Ishikawa (cell line): Measurements from ENCODE around the gene WDR90.
A peak's percentile ranks its signal among the peaks of the same experiment; 100 is the strongest.

Experiments
- CEBPB ChIP-seq: IDR thresholded peaks from 2 replicates; pipeline ENCODE4 v1.6.1; 2012
- CREB1 ChIP-seq: IDR thresholded peaks from 2 replicates; pipeline ENCODE4 v1.6.1; 2012; ENCODE audit warnings: low read depth
- EGR1 ChIP-seq: IDR thresholded peaks from 2 replicates; pipeline ENCODE4 v1.6.1; 2012
- EP300 ChIP-seq: IDR thresholded peaks from 2 replicates; pipeline ENCODE4 v1.6.1; 2012; ENCODE audit warnings: borderline replicate concordance
- FOXM1 ChIP-seq: IDR thresholded peaks from 2 replicates; pipeline ENCODE4 v1.6.1; 2012; ENCODE audit warnings: low read depth, borderline replicate concordance
- NFIC ChIP-seq: IDR thresholded peaks from 2 replicates; pipeline ENCODE4 v1.6.1; 2012
- RAD21 ChIP-seq: IDR thresholded peaks from 2 replicates; pipeline ENCODE4 v1.6.1; 2012; ENCODE audit warnings: low read depth
- TAF1 ChIP-seq: IDR thresholded peaks from 2 replicates; pipeline ENCODE4 v1.6.1; 2012; ENCODE audit warnings: low read depth, mild to moderate bottlenecking
- TCF12 ChIP-seq: IDR thresholded peaks from 2 replicates; pipeline ENCODE4 v1.6.1; 2012; ENCODE audit warnings: low read depth
- TEAD4 ChIP-seq: IDR thresholded peaks from 2 replicates; pipeline ENCODE4 v1.6.1; 2012
- YY1 ChIP-seq: IDR thresholded peaks from 2 replicates; pipeline ENCODE4 v1.6.1; 2012; ENCODE audit warnings: low read depth
- ZBTB7A ChIP-seq: IDR thresholded peaks from 2 replicates; pipeline ENCODE4 v1.6.1; 2012; ENCODE audit warnings: low read depth
- TF ChIP-seq, protein P1 (sequence below): IDR thresholded peaks from 2 replicates; pipeline ENCODE4 v1.6.1; 2012
- TF ChIP-seq, protein P2 (sequence below): IDR thresholded peaks from 2 replicates; pipeline ENCODE4 v1.6.1; 2012
- TF ChIP-seq, protein P3 (sequence below): IDR thresholded peaks from 2 replicates; pipeline ENCODE4 v1.6.1; 2012; ENCODE audit warnings: low read depth, mild to moderate bottlenecking

The WDR90 gene

DNA sequence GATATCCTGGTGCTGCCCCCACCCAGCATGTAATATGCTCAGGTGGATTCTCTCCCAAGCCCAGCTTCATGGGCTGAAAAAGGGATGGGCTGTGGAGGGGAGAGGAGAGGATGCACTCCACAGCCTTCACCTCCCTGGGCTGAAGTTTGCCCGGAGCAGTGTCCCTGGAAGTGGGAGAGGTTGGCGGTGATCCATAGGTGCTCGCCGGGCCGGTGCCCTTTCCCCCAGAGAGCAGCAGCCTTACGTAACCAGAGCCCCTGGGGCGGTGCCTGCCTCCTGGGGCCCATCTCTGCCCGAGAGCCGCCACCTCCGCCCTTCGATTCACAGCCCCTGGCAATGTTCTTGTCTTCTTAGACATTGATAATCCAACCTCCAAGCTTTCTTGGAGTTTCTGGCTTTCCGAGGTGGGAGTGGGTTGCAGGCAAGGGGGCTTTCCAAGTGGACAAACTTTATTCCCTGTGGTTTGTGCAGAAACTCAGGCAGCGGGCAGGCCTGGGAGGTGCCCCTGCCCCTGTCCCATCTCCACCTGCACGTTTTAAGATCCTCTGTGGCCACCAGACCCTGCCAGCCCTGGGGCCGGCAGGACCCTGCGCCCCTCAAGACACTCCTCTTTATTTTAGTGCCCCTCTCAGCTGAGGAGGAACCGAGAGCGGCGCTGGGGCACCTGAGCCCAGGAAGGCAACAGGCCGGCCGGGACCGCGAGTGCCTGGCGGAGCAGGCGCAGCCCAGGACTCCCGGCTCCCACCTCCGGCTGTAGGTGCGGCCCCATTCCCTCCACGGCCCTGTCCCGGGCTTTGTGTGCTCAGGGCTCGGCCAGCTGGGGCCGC, 3.1 kb upstream of the WDR90 start:
- TF ChIP-seq, protein P1, sequence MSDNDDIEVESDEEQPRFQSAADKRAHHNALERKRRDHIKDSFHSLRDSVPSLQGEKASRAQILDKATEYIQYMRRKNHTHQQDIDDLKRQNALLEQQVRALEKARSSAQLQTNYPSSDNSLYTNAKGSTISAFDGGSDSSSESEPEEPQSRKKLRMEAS: no peak
- TF ChIP-seq EGR1: no peak
- no peak for TF ChIP-seq FOXM1
- no peak for TF ChIP-seq TAF1
- TF ChIP-seq CEBPB: no peak; the same call in 1 of the 2 replicates
- TF ChIP-seq RAD21: no peak
- TF ChIP-seq EP300: no peak
- TF ChIP-seq CREB1: no peak
- TF ChIP-seq, protein P2, sequence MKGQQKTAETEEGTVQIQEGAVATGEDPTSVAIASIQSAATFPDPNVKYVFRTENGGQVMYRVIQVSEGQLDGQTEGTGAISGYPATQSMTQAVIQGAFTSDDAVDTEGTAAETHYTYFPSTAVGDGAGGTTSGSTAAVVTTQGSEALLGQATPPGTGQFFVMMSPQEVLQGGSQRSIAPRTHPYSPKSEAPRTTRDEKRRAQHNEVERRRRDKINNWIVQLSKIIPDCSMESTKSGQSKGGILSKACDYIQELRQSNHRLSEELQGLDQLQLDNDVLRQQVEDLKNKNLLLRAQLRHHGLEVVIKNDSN: no peak
- no peak for TF ChIP-seq TCF12
- no peak for TF ChIP-seq YY1
- no peak for TF ChIP-seq NFIC

DNA sequence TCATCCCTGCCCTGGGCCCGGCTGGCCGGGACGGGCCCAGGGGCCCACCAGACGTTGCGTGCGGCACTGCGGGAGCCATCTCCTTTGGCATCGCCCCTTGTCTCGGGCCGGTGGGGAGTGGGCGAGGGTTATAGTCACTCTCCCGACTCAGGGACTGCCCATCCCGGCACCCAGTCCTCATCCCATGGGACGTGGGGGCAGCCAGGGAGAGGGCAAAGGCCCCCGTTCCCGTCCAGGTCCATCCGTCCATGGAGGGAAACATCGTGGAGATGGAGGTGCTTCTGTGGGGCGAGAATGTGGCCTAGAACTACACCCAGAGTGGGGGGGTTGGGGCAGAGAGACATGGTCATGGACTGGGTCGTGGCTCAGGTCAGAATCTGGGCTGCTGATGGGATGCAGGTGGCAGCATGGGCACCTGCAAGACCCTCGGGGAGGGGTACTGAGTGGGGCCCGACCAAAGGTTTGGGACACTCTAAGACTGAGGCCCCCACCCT, 2.4 kb upstream of the WDR90 start:
- TF ChIP-seq ZBTB7A: no peak
- no peak for TF ChIP-seq CEBPB
- no peak for TF ChIP-seq EP300
- no peak for TF ChIP-seq NFIC
- TF ChIP-seq, protein P3, sequence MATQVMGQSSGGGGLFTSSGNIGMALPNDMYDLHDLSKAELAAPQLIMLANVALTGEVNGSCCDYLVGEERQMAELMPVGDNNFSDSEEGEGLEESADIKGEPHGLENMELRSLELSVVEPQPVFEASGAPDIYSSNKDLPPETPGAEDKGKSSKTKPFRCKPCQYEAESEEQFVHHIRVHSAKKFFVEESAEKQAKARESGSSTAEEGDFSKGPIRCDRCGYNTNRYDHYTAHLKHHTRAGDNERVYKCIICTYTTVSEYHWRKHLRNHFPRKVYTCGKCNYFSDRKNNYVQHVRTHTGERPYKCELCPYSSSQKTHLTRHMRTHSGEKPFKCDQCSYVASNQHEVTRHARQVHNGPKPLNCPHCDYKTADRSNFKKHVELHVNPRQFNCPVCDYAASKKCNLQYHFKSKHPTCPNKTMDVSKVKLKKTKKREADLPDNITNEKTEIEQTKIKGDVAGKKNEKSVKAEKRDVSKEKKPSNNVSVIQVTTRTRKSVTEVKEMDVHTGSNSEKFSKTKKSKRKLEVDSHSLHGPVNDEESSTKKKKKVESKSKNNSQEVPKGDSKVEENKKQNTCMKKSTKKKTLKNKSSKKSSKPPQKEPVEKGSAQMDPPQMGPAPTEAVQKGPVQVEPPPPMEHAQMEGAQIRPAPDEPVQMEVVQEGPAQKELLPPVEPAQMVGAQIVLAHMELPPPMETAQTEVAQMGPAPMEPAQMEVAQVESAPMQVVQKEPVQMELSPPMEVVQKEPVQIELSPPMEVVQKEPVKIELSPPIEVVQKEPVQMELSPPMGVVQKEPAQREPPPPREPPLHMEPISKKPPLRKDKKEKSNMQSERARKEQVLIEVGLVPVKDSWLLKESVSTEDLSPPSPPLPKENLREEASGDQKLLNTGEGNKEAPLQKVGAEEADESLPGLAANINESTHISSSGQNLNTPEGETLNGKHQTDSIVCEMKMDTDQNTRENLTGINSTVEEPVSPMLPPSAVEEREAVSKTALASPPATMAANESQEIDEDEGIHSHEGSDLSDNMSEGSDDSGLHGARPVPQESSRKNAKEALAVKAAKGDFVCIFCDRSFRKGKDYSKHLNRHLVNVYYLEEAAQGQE: no peak
- no peak for TF ChIP-seq YY1
- TF ChIP-seq, protein P2: no peak
- no peak for TF ChIP-seq EGR1
- no peak for TF ChIP-seq FOXM1
- no peak for TF ChIP-seq TCF12
- TF ChIP-seq RAD21: no peak
- TF ChIP-seq, protein P1: no peak
- no peak for TF ChIP-seq TAF1
- no peak for TF ChIP-seq TEAD4
- no peak for TF ChIP-seq CREB1

DNA sequence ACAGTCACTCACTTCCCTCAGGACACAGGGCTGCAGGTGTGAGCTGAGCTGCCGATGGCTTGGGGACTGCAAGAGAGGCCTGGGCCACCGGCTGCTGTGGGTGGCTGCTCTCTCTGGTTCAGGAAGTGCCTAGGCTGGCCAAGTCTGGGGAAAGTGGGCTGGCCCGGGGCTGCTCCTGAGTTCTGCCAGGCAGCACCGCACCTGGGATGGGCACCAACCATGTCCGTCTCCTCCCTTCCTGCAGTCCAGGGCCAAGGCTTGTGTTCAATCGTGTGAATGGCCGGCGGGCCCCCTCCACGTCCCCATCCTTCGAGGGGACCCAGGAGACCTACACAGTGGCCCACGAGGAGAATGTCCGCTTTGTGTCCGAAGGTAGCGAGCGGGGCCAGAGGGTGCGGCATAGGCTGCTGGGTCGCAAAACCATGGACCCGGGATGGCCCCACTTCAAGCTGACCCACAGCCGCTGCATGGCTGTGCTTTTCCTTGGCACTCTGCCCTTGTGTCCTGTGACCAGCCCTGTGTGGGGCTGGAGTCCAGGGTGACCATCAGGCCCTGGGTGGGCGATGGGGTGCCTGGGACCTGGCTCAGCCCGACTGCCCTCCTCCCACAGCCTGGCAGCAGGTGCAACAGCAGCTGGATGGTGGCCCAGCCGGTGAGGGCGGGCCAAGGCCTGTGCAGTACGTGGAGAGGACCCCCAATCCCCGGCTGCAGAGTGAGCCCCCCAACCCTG, 1.8 kb upstream of the WDR90 start:
- TF ChIP-seq NFIC: no peak
- TF ChIP-seq TCF12: no peak
- no peak for TF ChIP-seq CEBPB
- TF ChIP-seq, protein P2: no peak
- TF ChIP-seq ZBTB7A: no peak
- TF ChIP-seq RAD21: no peak
- TF ChIP-seq TAF1: no peak
- TF ChIP-seq CREB1: no peak
- TF ChIP-seq EP300: no peak

DNA sequence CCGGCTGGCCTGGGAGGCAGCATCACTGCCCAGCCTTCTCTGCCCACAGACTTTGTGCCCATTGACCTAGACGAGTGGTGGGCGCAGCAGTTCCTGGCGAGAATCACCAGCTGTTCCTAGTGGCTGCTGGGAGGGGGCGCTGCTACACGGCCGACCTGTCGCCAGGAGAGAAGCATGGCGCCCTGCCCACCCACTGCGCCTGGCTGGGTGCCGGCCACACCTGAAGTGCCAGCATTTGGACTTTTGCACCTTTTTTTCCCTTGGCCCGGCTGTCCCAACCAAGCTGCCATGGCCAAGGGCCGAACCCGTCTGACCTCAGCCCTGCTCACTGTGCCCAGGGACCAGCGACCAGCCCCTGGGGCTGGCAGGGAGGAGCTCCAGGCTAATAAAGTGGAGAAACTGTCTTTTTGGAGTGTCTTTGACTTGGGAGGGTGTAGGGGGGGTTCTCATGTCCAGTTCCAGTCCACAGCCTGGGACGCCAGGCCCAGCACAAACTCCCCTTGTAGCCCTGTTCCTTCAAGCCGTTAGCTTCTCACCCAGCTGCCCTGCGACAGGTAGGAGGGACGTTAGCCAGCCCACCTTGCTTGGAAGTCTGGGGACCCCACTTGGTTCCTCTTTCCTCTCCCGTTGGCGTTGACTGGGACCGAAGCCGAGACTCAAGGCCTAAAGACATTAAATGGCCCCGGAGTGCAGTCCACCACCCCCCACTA, 939 bp upstream of the WDR90 start:
- TF ChIP-seq, protein P3: no peak
- TF ChIP-seq TAF1 (no peak), CEBPB (no peak), EGR1 (no peak), NFIC (peak; percentile 63), TEAD4 (no peak), TCF12 (no peak), RAD21 (peak; percentile 30; the same call in 1 of the 2 replicates), EP300 (no peak), FOXM1 (no peak), CREB1 (no peak), ZBTB7A (no peak), YY1 (peak; percentile 76)
- TF ChIP-seq, protein P1: peak; percentile 50
- TF ChIP-seq, protein P2: no peak
